GM23338 (cell line): ENCODE measurements around the gene RBPMS2. TPM values are rescaled to one million over a fixed set of nuclear protein-coding genes. Genes with fewer than 3 reads are reported as not detected.
A peak's percentile ranks its signal among the peaks of the same experiment; 100 is the strongest.

Experiments used
- ATAC-seq: fragments of 200-7000 bp; cut with Tn5 transposase; 3 replicates; pipeline ENCODE4 v1.9.1; 2020
- DNase-seq: peaks from one replicate; pipeline ENCODE4 v3.0.0-alpha.2; 2015; ENCODE audit warnings: low spot score
- H2AFZ ChIP-seq: fragments of 200-600 bp; sonication (generic); 2 replicates; pipeline ENCODE4 v1.8.0; 2016; ENCODE audit warnings: antibody characterized with exemption, mild to moderate bottlenecking, moderate library complexity
- H3F3A ChIP-seq: fragments of 200-600 bp; sonication (generic); replicated peaks from 2 replicates; pipeline ENCODE4 v1.8.0; 2017; ENCODE audit warnings: antibody characterized with exemption, mixed run types, low read depth
- H3K27ac ChIP-seq: fragments of 200-600 bp; sonication (generic); 2 replicates; pipeline ENCODE4 v1.6.1; 2016; ENCODE audit warnings: low read depth
- H3K27me3 ChIP-seq: fragments of 200-600 bp; sonication (generic); 2 replicates; pipeline ENCODE4 v1.8.0; 2016; ENCODE audit warnings: mild to moderate bottlenecking, mixed run types, moderate library complexity; ENCODE audit not compliant: insufficient read depth
- H3K36me3 ChIP-seq: fragments of 200-600 bp; sonication (generic); 2 replicates; pipeline ENCODE4 v1.8.0; 2016; ENCODE audit warnings: mild to moderate bottlenecking; ENCODE audit not compliant: insufficient read depth
- H3K4me1 ChIP-seq: fragments of 200-600 bp; sonication (generic); 2 replicates; pipeline ENCODE4 v1.8.0; 2016; ENCODE audit warnings: mild to moderate bottlenecking, moderate library complexity; ENCODE audit not compliant: insufficient read depth
- H3K4me2 ChIP-seq: fragments of 200-600 bp; sonication (generic); 2 replicates; pipeline ENCODE4 v1.7.1; 2017; ENCODE audit warnings: mixed run types
- H3K4me3 ChIP-seq: fragments of 200-600 bp; sonication (generic); 2 replicates; pipeline ENCODE4 v1.6.1; 2016; ENCODE audit warnings: mixed run types
- H3K79me2 ChIP-seq: fragments of 200-600 bp; sonication (generic); replicated peaks from 2 replicates; pipeline ENCODE4 v1.8.0; 2017; ENCODE audit warnings: mild to moderate bottlenecking; ENCODE audit not compliant: insufficient read depth
- H3K9me2 ChIP-seq: fragments of 200-600 bp; sonication (generic); 2 replicates; pipeline ENCODE4 v1.8.0; 2017; ENCODE audit not compliant: insufficient read depth
- H4K20me1 ChIP-seq: fragments of 200-600 bp; sonication (generic); replicated peaks from 2 replicates; pipeline ENCODE4 v1.8.0; 2017; ENCODE audit warnings: mild to moderate bottlenecking; ENCODE audit not compliant: insufficient read depth
- H3K27ac Mint-ChIP-seq: 2 replicates; pipeline ENCODE4 v1.8.0; 2020; ENCODE audit warnings: inconsistent platforms, mild to moderate bottlenecking, moderate library complexity, mixed read lengths
- H3K27me3 Mint-ChIP-seq: 3 replicates; pipeline ENCODE4 v1.8.0; 2022; ENCODE audit warnings: low read depth, mild to moderate bottlenecking, moderate library complexity, mixed read lengths, inconsistent platforms; ENCODE audit not compliant: insufficient read depth, poor library complexity
- H3K36me3 Mint-ChIP-seq: 3 replicates; pipeline ENCODE4 v1.8.0; 2021; ENCODE audit warnings: low read depth, mild to moderate bottlenecking, inconsistent platforms, moderate library complexity, mixed read lengths
- H3K4me1 Mint-ChIP-seq: 3 replicates; pipeline ENCODE4 v1.8.0; 2020; ENCODE audit warnings: mild to moderate bottlenecking, inconsistent platforms, mixed read lengths
- H3K4me3 Mint-ChIP-seq: 3 replicates; pipeline ENCODE4 v1.8.0; 2021; ENCODE audit warnings: moderate library complexity, mild to moderate bottlenecking, inconsistent platforms, mixed read lengths
- H3K9me3 Mint-ChIP-seq: 3 replicates; pipeline ENCODE4 v1.8.0; 2020; ENCODE audit warnings: moderate library complexity, mild to moderate bottlenecking, inconsistent platforms, mixed read lengths
- CREB1 ChIP-seq: fragments of 250-450 bp; sonication (Bioruptor Pico); IDR thresholded peaks from 2 replicates; pipeline ENCODE4 v1.5.0; 2020; ENCODE audit warnings: low read depth, mild to moderate bottlenecking, moderate library complexity
- EZH2 ChIP-seq: fragments of 200-600 bp; sonication (generic); IDR thresholded peaks from one replicate; pipeline ENCODE4 v1.8.0; 2017; ENCODE audit warnings: antibody characterized with exemption, mild to moderate bottlenecking, low read depth; ENCODE audit not compliant: unreplicated experiment
- JUNB ChIP-seq: IDR thresholded peaks from one replicate; pipeline ENCODE4 v1.6.1; 2016; ENCODE audit warnings: antibody characterized with exemption; ENCODE audit not compliant: unreplicated experiment
- POLR2AphosphoS5 ChIP-seq: IDR thresholded peaks from 2 replicates; pipeline ENCODE4 v1.6.1; 2016; ENCODE audit warnings: antibody characterized with exemption, low read depth
- STAT1 ChIP-seq: IDR thresholded peaks from one replicate; pipeline ENCODE4 v1.6.1; 2016; ENCODE audit warnings: antibody characterized with exemption; ENCODE audit not compliant: unreplicated experiment
- ZNF331 ChIP-seq: fragments of 250-450 bp; sonication (Bioruptor Pico); IDR thresholded peaks from 2 replicates; pipeline ENCODE4 v1.5.0; 2020; ENCODE audit warnings: low read depth, mild to moderate bottlenecking, moderate library complexity
- polyA plus RNA-seq: library from polyadenylated mRNA; unstranded; fragments of >200 nt; fragmentation: Nextera tagmentation; extraction: Ambion mirVana; gene quantifications from 2 replicates; pipeline ENCODE4 v1.2.1, GENCODE V29; 2016
- total RNA-seq: library from RNA; depleted of rRNA; stranded (reverse); fragments of >200 nt; shearing (Covaris generic); gene quantifications from 2 replicates; pipeline ENCODE4 v1.2.3, GENCODE V29; 2014
- TF ChIP-seq, protein P1 (sequence below): IDR thresholded peaks from 2 replicates; pipeline ENCODE4 v1.6.1; 2016; ENCODE audit warnings: antibody characterized with exemption
- TF ChIP-seq, protein P2 (sequence below), 2 experiments: fragments of 200-600 bp in 1 of 2; sonication (generic) in 1 of 2; conservative IDR thresholded peaks; 2 replicates each; pipeline versions ENCODE4 v1.5.1 to v1.6.1; 2016 to 2017; ENCODE audit warnings: antibody characterized with exemption in 2 of 2, low read depth in 2 of 2, mild to moderate bottlenecking in 2 of 2, moderate library complexity in 1 of 2

The RBPMS2 gene
- total and polyA plus RNA-seq, 2 experiments from 2014 or later: 53.3 to 171 TPM

DNA sequence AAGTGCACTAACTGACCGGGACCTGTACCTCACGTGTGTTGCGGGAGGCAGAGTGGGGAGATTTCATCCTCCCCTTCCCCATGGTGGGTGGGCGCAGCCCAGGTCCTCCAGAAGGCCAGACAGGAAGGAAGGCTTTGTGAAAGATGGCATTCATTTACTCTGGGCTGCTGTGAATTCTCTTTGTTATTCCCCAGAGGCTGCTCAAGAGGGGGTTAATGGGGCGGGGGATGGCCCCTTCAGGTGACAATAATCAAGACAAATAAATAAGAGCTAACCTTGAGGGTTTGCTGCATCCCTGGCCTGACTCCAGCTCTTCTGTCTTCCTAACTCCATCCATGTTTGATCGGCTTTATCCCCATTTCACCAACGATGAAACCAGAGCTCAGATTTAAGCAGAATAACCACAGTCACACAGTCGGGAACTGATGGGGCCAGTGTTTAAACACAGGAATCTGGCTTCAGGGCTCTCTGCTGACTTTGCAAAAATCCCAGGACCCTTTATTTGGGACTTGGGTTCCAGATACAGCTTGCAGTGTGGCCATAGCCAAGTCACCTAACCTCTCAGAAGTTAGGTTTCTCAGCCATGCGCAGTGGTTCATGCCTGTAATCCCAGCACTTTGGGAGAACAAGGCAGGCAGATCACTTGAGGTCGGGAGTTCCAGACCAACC is 33.5 kb upstream of the RBPMS2 start (continued):
- TF ChIP-seq, protein P1, sequence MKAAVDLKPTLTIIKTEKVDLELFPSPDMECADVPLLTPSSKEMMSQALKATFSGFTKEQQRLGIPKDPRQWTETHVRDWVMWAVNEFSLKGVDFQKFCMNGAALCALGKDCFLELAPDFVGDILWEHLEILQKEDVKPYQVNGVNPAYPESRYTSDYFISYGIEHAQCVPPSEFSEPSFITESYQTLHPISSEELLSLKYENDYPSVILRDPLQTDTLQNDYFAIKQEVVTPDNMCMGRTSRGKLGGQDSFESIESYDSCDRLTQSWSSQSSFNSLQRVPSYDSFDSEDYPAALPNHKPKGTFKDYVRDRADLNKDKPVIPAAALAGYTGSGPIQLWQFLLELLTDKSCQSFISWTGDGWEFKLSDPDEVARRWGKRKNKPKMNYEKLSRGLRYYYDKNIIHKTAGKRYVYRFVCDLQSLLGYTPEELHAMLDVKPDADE: peak; percentile 79
- TF ChIP-seq EZH2 (no peak), POLR2AphosphoS5 (peak; percentile 58), ZNF331 (CRISPR knock-in tag) (no peak), CREB1 (CRISPR knock-in tag) (peak; percentile 28; the same call in 1 of the 2 replicates), STAT1 (no peak), JUNB (no peak)
- TF ChIP-seq, protein P2, sequence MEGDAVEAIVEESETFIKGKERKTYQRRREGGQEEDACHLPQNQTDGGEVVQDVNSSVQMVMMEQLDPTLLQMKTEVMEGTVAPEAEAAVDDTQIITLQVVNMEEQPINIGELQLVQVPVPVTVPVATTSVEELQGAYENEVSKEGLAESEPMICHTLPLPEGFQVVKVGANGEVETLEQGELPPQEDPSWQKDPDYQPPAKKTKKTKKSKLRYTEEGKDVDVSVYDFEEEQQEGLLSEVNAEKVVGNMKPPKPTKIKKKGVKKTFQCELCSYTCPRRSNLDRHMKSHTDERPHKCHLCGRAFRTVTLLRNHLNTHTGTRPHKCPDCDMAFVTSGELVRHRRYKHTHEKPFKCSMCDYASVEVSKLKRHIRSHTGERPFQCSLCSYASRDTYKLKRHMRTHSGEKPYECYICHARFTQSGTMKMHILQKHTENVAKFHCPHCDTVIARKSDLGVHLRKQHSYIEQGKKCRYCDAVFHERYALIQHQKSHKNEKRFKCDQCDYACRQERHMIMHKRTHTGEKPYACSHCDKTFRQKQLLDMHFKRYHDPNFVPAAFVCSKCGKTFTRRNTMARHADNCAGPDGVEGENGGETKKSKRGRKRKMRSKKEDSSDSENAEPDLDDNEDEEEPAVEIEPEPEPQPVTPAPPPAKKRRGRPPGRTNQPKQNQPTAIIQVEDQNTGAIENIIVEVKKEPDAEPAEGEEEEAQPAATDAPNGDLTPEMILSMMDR (conservative IDR thresholded peaks at IDR 0.05; ENCODE audit: low read depth in 2 of 2): no peak

- Mint-ChIP-seq H3K4me3 (peak overlapping the region; percentile 70), H3K36me3 (no peaks in the 10 kb centered on the region), H3K27me3 (peaks cover 35% of the 10 kb centered on the region), H3K27ac (peak overlapping the region; percentile 97), H3K4me1 (peaks cover 63% of the 10 kb centered on the region), H3K9me3 (no peaks in the 10 kb centered on the region)
- TF ChIP-seq POLR2AphosphoS5: peak; percentile 70
- TF ChIP-seq, protein P1: no peak
- no peak for TF ChIP-seq EZH2
- no peak overlapping the region for H2AFZ ChIP-seq
- peaks cover 41% of the 10 kb centered on the region for H3K4me1 ChIP-seq
- peaks cover 20% of the 10 kb centered on the region for H3F3A ChIP-seq
- no peaks in the 10 kb centered on the region for H3K36me3 ChIP-seq
- peak; percentile 100 for DNase-seq
- peak overlapping the region; percentile 46 for H3K4me3 ChIP-seq
- peak overlapping the region; percentile 100 for H3K27ac ChIP-seq
- H3K4me2 ChIP-seq: peak overlapping the region; percentile 71
- H3K79me2 ChIP-seq: no peaks in the 10 kb centered on the region
- no peaks in the 10 kb centered on the region for H4K20me1 ChIP-seq
- ATAC-seq: peak; percentile 60
- H3K9me2 ChIP-seq: no peaks in the 10 kb centered on the region
- no peaks in the 10 kb centered on the region for H3K27me3 ChIP-seq
These were observed 32.4 kb upstream of the RBPMS2 start for GRCh38 chr15:64807751-64808222.
